HG03521 (cell line): Measurements from ENCODE around the gene CROCC2.

Experiments used
- ATAC-seq: cut with Tn5 transposase; IDR thresholded peaks from one replicate; pipeline ENCODE4 v1.9.1; 2021; ENCODE audit warnings: mild to moderate bottlenecking, moderate library complexity; ENCODE audit not compliant: unreplicated experiment

The CROCC2 gene

GRCh38 chr2:240954436-240955305 lies 48.5 kb downstream of the CROCC2 start:
- no peak for ATAC-seq

GRCh38 chr2:240955306-240956170 lies 49.4 kb downstream of the CROCC2 start:
- ATAC-seq: no peak

- ATAC-seq: no peak
Measured at GRCh38 chr2:240956171-240956934, 50.2 kb downstream of the CROCC2 start.

GRCh38 chr2:240956935-240957655 lies 51.0 kb downstream of the CROCC2 start:
- no peak for ATAC-seq

- ATAC-seq: no peak
Measured at GRCh38 chr2:240957656-240958365, 51.7 kb downstream of the CROCC2 start.

GRCh38 chr2:240958366-240959213 lies 52.5 kb downstream of the CROCC2 start:
- no peak for ATAC-seq

GRCh38 chr2:240959214-240959940 lies 53.2 kb downstream of the CROCC2 start:
- no peak for ATAC-seq

GRCh38 chr2:240959941-240960308 lies 53.8 kb downstream of the CROCC2 start:
- ATAC-seq: no peak

GRCh38 chr2:240960309-240960970 lies 54.3 kb downstream of the CROCC2 start:
- ATAC-seq: no peak

- no peak for ATAC-seq
Measured at GRCh38 chr2:240960971-240961876, 55.1 kb downstream of the CROCC2 start.

- ATAC-seq: no peak
Measured at GRCh38 chr2:240961910-240962299, 55.8 kb downstream of the CROCC2 start.

GRCh38 chr2:240962300-240963064 lies 56.3 kb downstream of the CROCC2 start:
- no peak for ATAC-seq

- no peak for ATAC-seq
Measured at GRCh38 chr2:240963065-240963867, 57.1 kb downstream of the CROCC2 start.

GRCh38 chr2:240963868-240964703 lies 58.0 kb downstream of the CROCC2 start:
- ATAC-seq: no peak
